SHP77 (cell line): ENCODE data around the gene PRC1.

Experiments used
- DNase-seq, 2 experiments: peaks; one replicate each; lab custom pipeline; 2025; lab: John Stamatoyannopoulos, UW

Gene PRC1

GRCh38 chr15:90955624-90956273, 38.6 kb downstream of the PRC1 start:
- peak; percentile 8 to 22 for DNase-seq

GRCh38 chr15:90954712-90955623, 39.4 kb downstream of the PRC1 start, which contains the start of gene RCCD1:
Gene RCCD1 (plus strand): TSS chr15:90954884. CDS start chr15:90956735, 1,851 bp downstream.
- DNase-seq = peak; percentile 93 to 97

DNA sequence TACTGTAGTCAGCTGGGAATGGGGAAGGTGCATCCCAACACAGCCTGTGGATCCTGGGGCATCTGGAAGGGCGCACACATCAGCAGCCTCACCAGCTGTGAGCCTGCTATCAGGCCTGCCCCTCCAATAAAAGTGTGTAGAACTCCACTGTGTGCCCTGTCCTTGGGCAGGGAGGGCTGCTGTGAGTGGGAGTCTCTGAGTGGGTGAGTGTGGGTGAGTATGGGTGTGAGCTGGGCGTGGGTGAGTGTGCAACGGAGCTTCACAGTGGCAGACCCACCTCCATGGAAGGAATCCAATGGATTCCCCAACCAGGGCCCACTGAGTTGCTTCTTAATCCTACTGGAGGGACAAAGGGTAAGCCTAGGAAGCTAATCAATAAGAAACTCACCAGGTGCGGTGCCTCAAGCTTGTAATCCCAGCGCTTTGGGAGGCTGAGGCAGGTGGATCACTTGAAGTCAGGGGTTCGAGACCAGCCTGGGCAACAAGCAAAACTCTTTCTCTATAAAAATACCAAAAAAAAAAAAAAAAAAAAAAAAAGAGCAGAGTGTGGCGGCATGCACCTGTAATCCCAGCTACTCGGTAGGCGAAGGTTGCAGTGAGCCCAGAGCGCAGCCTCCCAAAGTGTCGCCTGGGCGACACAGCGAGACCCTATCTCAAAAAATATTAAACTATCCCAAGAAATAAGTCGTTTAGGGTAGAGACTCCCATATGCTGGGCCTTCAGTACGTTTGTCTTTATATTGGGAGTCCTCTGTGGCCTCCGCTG, 40.2 kb downstream of the PRC1 start:
- no peak for DNase-seq

DNA sequence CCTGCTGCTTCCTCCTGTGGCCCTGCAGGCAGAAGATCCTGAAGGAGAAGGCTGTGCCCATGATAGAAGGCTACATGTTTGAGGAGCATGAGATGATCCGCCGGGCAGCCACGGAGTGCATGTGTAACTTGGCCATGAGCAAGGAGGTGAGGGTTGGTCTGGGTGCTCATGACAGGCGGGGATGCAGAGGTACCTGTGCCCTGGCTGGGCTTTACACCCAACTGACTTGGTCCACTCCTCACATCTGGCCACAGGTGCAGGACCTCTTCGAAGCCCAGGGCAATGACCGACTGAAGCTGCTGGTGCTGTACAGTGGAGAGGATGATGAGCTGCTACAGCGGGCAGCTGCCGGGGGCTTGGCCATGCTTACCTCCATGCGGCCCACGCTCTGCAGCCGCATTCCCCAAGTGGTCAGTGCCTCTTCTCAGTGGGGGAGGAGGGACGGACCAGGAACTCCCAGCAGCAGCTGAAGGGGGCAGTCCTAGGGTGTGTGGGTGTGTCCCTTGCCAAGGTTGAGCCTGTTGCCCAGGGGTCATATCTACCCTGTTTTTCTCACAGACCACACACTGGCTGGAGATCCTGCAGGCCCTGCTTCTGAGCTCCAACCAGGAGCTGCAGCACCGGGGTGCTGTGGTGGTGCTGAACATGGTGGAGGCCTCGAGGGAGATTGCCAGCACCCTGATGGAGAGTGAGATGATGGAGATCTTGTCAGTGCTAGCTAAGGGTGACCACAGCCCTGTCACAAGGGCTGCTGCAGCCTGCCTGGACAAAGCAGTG, 41.2 kb downstream of the PRC1 start:
- DNase-seq = no peak

DNA sequence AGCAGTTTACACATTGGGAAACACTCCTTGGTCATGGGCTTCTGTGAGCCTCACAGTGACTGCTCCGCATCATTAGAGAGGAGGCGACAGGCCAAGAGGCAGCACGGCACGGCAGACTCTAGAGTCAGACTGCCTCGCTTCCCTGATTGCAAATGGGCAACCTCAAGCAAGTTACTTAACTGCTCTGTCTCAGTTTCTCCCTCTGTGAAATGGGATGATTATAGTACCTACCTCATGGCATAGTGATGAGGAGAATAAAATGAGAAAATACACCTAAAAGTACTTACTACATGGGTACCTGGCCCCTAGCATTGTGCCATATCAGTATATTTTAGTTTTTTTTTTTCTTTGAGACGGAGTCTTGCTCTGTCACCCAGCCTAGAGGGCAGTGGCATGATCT, 43.7 kb downstream of the PRC1 start:
- DNase-seq = no peak

DNA sequence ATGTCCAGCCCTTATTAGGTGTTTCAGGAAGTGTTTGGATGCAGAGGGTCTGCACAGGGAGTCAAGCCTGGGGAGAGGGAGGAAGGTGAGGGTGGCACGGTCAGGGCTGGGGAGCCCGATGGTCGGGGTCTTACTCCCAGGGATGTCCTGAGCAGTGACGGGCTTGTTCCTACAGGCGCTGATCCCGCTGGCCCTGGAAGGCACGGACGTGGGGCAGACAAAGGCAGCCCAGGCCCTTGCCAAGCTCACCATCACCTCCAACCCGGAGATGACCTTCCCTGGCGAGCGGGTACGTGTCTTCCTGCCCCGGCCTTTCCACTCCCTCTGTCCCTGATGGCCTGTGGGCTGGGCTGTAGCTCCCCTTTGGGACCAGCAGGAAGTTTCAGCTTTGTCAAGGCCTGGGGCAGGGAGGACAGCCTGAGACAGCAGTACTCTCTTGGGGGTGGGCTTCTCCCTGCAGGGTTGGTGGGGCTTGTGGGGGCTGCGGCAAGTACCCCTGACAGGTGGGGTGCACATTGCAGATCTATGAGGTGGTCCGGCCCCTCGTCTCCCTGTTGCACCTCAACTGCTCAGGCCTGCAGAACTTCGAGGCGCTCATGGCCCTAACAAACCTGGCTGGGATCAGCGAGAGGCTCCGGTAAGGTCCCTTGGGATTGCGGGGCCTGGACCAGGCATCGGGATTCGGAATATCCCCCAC, 44.2 kb downstream of the PRC1 start:
- DNase-seq = no peak

- DNase-seq = no peak
Measured at GRCh38 chr15:90948506-90948905, 45.8 kb downstream of the PRC1 start.

DNA sequence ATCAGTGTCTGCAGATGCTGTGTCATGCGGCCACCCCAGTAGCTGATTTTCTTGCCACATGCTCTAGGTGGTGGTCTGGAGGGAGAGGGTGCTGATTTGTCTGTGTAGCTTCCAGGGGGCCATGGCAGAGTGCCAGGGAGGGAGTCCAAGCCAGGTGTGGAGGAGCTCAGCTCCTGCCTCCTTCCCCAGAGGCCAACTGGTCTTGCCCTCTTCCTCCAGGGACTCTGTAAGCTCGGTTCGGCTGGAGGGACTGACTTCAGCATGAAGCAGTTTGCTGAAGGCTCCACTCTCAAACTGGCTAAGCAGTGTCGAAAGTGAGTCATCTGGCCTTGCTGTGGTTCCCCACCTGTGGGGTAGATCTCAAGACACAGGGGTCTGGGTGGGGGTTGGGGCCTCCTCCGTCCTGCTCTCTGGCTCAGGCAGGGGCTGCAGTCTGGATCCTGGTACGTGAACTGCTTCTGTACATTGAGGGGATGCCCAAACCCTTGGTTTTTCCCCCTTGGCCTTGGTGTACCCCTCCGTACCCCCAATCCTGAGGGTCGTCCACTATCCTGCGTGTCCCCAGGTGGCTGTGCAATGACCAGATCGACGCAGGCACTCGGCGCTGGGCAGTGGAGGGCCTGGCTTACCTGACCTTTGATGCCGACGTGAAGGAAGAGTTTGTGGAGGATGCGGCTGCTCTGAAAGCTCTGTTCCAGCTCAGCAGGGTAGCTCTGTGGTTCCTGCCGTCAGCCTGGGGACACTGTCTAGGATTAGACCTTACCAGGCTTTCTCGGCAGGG, 46.6 kb downstream of the PRC1 start:
- no peak for DNase-seq

DNA sequence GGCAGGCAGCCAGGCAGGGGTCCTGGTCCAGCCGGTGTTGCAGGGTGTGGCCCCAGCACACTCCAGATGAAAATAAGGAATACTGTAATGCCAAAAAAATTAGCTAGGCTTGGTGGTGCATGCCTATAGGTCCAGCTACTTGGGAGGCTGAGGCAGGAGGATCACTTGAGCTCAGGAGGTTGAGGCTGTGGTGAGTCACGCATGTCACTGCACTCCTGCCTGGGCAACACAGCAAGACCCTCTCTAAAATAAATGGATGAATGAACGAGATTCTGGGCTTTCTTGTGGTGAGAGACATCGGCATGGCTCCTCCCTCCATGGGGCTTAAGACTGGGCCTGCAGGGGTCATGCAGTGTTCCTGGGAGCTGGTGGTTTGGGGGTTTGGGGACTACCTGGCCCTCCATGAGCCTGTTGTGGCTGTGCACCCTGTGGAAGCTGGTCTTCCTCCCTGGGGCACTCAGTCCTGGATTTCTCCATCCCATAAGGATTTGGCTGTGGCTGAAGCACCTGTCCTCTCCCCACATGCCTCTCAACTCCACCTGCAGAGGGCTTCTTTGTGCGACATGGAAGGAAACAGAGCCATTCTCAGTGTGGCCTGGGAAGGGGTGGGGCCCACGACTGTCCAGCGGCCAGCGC, 47.3 kb downstream of the PRC1 start:
- no peak for DNase-seq

DNA sequence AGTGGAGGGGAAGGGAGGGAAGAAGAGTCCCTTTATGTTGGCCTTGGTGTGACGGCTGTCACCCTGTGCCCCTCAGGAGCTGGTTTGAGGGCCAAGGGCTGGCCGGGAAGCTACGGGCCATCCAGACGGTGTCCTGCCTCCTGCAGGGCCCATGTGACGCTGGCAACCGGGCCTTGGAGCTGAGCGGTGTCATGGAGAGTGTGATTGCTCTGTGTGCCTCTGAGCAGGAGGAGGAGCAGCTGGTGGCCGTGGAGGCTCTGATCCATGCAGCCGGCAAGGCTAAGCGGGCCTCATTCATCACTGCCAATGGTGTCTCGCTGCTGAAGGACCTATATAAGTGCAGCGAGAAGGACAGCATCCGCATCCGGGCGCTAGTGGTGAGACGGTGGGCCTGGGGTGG, 47.8 kb downstream of the PRC1 start:
- DNase-seq = no peak

- DNase-seq = no peak
Measured at GRCh38 chr15:90945091-90945490, 49.2 kb downstream of the PRC1 start.

DNA sequence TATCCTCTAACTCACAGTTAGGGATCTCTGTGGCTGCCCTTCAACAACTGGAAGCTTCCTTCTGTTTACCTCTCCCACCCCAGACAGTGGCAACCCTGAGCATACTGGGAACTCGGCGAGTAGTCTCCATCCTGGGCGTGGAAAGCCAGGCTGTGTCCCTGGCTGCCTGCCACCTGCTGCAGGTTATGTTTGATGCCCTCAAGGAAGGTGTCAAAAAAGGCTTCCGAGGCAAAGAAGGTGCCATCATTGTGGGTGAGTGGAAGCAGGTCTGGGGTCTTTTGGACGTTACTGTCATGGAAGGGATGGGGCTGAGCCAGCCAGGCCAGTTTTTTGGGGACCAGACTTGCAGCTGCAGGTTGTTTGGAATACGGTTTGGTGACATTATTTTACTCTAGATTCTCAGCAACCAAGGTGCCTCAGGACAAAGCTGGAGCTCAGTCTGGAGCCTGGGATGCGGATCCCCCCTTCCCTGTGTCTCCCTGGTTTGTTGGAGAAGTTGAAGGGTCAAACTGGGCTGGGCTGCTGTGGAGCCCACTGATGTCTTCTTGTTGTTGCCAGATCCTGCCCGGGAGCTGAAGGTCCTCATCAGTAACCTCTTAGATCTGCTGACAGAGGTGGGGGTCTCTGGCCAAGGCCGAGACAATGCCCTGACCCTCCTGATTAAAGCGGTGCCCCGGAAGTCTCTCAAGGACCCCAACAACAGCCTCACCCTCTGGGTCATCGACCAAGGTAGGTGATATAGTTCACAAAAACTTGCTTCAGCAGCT, 51.8 kb downstream of the PRC1 start:
- DNase-seq = no peak

- DNase-seq = no peak
Measured at GRCh38 chr15:90941038-90941437, 53.3 kb downstream of the PRC1 start.

GRCh38 chr15:90939756-90940155, 54.6 kb downstream of the PRC1 start:
- no peak for DNase-seq

DNA sequence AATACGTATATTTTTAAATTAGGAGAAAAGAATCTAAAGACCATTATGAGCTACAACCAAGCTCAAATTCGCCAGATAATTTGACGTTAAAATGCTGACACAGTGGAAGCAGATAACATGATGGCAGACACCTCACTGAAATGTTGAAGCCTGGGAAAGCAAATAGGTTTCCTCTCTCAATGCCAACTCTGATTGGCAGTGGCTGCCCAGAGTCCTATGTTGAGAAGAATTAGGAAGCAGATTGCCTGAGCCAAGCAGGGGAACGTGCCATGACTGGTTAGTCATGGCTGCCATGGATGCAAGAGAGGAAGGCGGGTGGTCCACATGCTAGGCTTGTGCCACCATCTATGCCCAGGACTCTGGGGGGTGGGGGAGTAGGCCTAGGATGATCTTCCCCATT, 56.1 kb downstream of the PRC1 start:
- no peak for DNase-seq

DNA sequence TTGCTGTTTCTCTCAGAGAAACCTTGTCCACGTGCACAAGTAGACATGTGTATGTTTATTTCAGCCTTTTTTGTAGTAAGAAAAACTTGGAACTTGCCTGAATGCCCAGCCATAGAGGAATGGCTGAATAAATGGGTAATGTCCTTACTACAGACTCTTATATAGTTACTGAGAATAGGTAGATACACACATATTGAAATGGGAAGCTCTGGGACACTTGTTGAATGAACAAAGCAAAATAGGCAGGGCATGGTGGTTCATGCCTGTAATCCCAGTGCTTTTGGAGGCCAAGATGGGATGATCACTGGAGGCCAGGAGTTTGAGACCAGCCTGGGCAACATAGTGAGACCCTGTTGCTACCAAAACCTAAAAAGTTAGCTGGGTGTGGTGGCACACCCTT, 57.5 kb downstream of the PRC1 start:
- DNase-seq = no peak

DNA sequence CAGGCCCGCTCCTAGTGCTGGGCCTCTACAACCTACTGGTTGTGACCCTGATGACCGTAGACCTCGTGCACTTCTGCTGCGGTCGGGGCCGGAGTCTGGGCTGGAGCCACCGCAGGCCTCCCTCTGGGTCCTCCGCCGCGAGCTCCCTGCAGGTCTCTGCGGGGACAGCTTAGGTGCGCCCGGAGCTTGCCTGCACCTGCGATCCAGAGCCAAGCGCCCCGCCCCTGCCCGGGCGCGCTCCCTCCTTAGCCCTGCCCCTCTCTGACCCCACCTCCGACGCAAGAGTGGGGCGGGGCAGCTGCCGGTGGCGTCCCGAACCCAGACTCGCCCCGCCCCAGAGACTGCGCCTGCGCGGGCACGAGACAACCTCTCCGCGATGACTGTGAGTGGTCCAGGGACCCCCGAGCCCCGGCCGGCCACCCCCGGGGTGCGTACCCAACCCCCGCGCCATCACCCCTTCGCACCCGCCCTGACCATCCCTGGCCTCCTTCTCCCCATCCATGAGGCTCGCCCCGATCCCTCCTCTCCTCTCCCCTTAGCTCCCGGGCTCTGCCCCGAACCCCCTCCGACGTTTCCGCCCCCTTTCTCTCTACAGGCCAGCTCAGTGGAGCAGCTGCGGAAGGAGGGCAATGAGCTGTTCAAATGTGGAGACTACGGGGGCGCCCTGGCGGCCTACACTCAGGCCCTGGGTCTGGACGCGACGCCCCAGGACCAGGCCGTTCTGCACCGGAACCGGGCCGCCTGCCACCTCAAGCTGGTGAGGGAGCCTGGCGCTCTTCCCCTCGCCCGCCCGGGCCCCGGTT, 59.2 kb downstream of the PRC1 start, which contains the start of gene UNC45A:
Gene UNC45A (plus strand): TSS at position 337 of the 803 bp plus-strand sequence. CDS start 40 bp downstream, at position 377.
- peak; percentile 72 to 86 for DNase-seq
